Thymus (tissue), 11 donors: ENCODE data around the gene EYS. TPM values are rescaled to one million over a fixed set of nuclear protein-coding genes. Genes with fewer than 3 reads are reported as not detected.

Source experiments
- DNase-seq, 9 donors: peaks; one replicate each; pipeline ENCODE4 v3.0.0-alpha.2; 2013; ENCODE audit warnings: low spot score in 9 of 9, low read depth in 6 of 9, missing footprints in 1 of 9
- H3K27ac ChIP-seq, 2 donors: one replicate each; pipeline ENCODE4 v1.5.1; 2013; ENCODE audit warnings: control low read depth in 1 of 2, low read depth in 1 of 2, low read length in 1 of 2, mild to moderate bottlenecking in 1 of 2, moderate library complexity in 1 of 2
- H3K27me3 ChIP-seq, 2 donors: one replicate each; pipeline ENCODE4 v1.5.1; 2013; ENCODE audit warnings: low read length in 1 of 2; ENCODE audit not compliant: control insufficient read depth in 2 of 2, insufficient read depth in 1 of 2
- H3K36me3 ChIP-seq, 2 donors: one replicate each; pipeline ENCODE4 v1.5.1; 2013; ENCODE audit warnings: low read length in 1 of 2, mild to moderate bottlenecking in 1 of 2, moderate library complexity in 1 of 2; ENCODE audit not compliant: control insufficient read depth in 2 of 2, insufficient read depth in 2 of 2
- H3K4me1 ChIP-seq, 2 donors: one replicate each; pipeline ENCODE4 v1.5.1; 2013; ENCODE audit warnings: low read length in 2 of 2; ENCODE audit not compliant: control insufficient read depth in 2 of 2, insufficient read depth in 2 of 2
- H3K4me3 ChIP-seq, 2 donors: one replicate each; pipeline ENCODE4 v1.5.1; 2013; ENCODE audit warnings: low read length in 2 of 2, control low read depth in 1 of 2, mild to moderate bottlenecking in 1 of 2
- H3K9me3 ChIP-seq, 2 donors: one replicate each; pipeline ENCODE4 v1.5.1; 2013; ENCODE audit warnings: low read length in 1 of 2, mild to moderate bottlenecking in 1 of 2; ENCODE audit not compliant: control insufficient read depth in 2 of 2, insufficient read depth in 1 of 2
- WGBS: extraction: QIAGEN DNeasy Blood & Tissue Kit; methylation state at CpG from one replicate; pipeline ENCODE4 v1.1.7; 2013; 5-methylcytosine and 5-hydroxymethylcytosine counted together
- polyA plus RNA-seq: library from polyadenylated mRNA; stranded (reverse); fragments of 200-250 nt; gene quantifications from one replicate; pipeline ENCODE4 v1.2.3, GENCODE V29; 2013
- total RNA-seq: library from RNA; stranded (reverse); fragments of 120-200 nt; gene quantifications from one replicate; pipeline ENCODE4 v1.2.4, GENCODE V29; 2013
- donor health status: healthy.

Gene EYS
- total and polyA plus RNA-seq, 2 donors, result 0.05 to 0.28 TPM

- Histone ChIP-seq H3K4me1 (no peaks in the 10 kb centered on the region), H3K27me3 (no peaks in the 10 kb centered on the region), H3K9me3 (no peaks in the 10 kb centered on the region), H3K4me3 (no peak overlapping the region), H3K36me3 (no peaks in the 10 kb centered on the region), H3K27ac (no peak overlapping the region)
- 83% methylated on average over 2 of the region's 2 CpGs for WGBS
- DNase-seq, result no peak
Measured at GRCh38 chr6:65135567-65135966, 571.5 kb downstream of the EYS start.

GRCh38 chr6:65126667-65127066 lies 580.4 kb downstream of the EYS start:
- Histone ChIP-seq H3K4me3 (no peak overlapping the region), H3K9me3 (no peaks in the 10 kb centered on the region), H3K27ac (no peak overlapping the region), H3K27me3 (no peaks in the 10 kb centered on the region), H3K4me1 (no peaks in the 10 kb centered on the region), H3K36me3 (no peaks in the 10 kb centered on the region)
- 95% methylated on average over 2 of the region's 2 CpGs for WGBS
- no peak for DNase-seq

- Histone ChIP-seq H3K4me3 (no peak overlapping the region), H3K36me3 (no peaks in the 10 kb centered on the region), H3K4me1 (no peaks in the 10 kb centered on the region), H3K9me3 (no peaks in the 10 kb centered on the region), H3K27me3 (no peaks in the 10 kb centered on the region), H3K27ac (no peak overlapping the region)
- 95% methylated on average over 1 of the region's 1 CpG for WGBS
- no peak for DNase-seq
Measured at GRCh38 chr6:65123521-65123920, 583.5 kb downstream of the EYS start.

GRCh38 chr6:65117817-65118409 lies 589.1 kb downstream of the EYS start:
- no peak overlapping the region for H3K27ac ChIP-seq
- H3K4me3 ChIP-seq, result no peak overlapping the region
- H3K27me3 ChIP-seq, result no peaks in the 10 kb centered on the region
- no peaks in the 10 kb centered on the region for H3K36me3 ChIP-seq
- H3K4me1 ChIP-seq, result no peaks in the 10 kb centered on the region
- DNase-seq, result no peak
- 71% methylated on average over 3 of the region's 3 CpGs for WGBS
- H3K9me3 ChIP-seq, result no peaks in the 10 kb centered on the region

- no peak for DNase-seq
- H3K4me1 ChIP-seq, result no peaks in the 10 kb centered on the region
- no peak overlapping the region for H3K4me3 ChIP-seq
- no peak overlapping the region for H3K27ac ChIP-seq
- no peaks in the 10 kb centered on the region for H3K27me3 ChIP-seq
- H3K36me3 ChIP-seq, result no peaks in the 10 kb centered on the region
- H3K9me3 ChIP-seq, result no peaks in the 10 kb centered on the region
- WGBS, result 68% methylated on average over 1 of the region's 1 CpG
Measured at GRCh38 chr6:65116326-65116725, 590.7 kb downstream of the EYS start.

- H3K36me3 ChIP-seq, result no peaks in the 10 kb centered on the region
- H3K4me1 ChIP-seq, result no peaks in the 10 kb centered on the region
- no peaks in the 10 kb centered on the region for H3K9me3 ChIP-seq
- 82% methylated on average over 3 of the region's 3 CpGs for WGBS
- no peak for DNase-seq
- H3K4me3 ChIP-seq, result no peak overlapping the region
- H3K27me3 ChIP-seq, result no peaks in the 10 kb centered on the region
- H3K27ac ChIP-seq, result no peak overlapping the region
Measured at GRCh38 chr6:65113581-65113980, 593.4 kb downstream of the EYS start.

GRCh38 chr6:65112435-65112834 lies 594.6 kb downstream of the EYS start:
- H3K4me3 ChIP-seq, result no peak overlapping the region
- H3K36me3 ChIP-seq, result no peaks in the 10 kb centered on the region
- H3K27me3 ChIP-seq, result no peaks in the 10 kb centered on the region
- H3K4me1 ChIP-seq, result no peaks in the 10 kb centered on the region
- H3K27ac ChIP-seq, result no peak overlapping the region
- no peak for DNase-seq
- H3K9me3 ChIP-seq, result no peaks in the 10 kb centered on the region

GRCh38 chr6:65110031-65110430 lies 597.0 kb downstream of the EYS start:
- no peaks in the 10 kb centered on the region for H3K36me3 ChIP-seq
- DNase-seq, result no peak
- H3K4me1 ChIP-seq, result no peaks in the 10 kb centered on the region
- 91% methylated on average over 3 of the region's 3 CpGs for WGBS
- no peaks in the 10 kb centered on the region for H3K9me3 ChIP-seq
- H3K27ac ChIP-seq, result no peak overlapping the region
- no peaks in the 10 kb centered on the region for H3K27me3 ChIP-seq
- no peak overlapping the region for H3K4me3 ChIP-seq

GRCh38 chr6:65098349-65098748 lies 608.7 kb downstream of the EYS start:
- 77% methylated on average over 1 of the region's 1 CpG for WGBS
- Histone ChIP-seq H3K36me3 (no peaks in the 10 kb centered on the region), H3K27me3 (no peaks in the 10 kb centered on the region), H3K4me1 (no peaks in the 10 kb centered on the region), H3K4me3 (no peak overlapping the region), H3K9me3 (no peaks in the 10 kb centered on the region), H3K27ac (no peak overlapping the region)
- DNase-seq, result no peak

- no peak for DNase-seq
- H3K9me3 ChIP-seq, result peaks cover 0 to 9% of the 10 kb centered on the region in 2 donors
- H3K4me3 ChIP-seq, result no peak overlapping the region
- no peaks in the 10 kb centered on the region for H3K27me3 ChIP-seq
- no peaks in the 10 kb centered on the region for H3K4me1 ChIP-seq
- no peaks in the 10 kb centered on the region for H3K36me3 ChIP-seq
- H3K27ac ChIP-seq, result no peak overlapping the region
- WGBS, result 95% methylated on average over 8 of the region's 8 CpGs
Measured at GRCh38 chr6:65091561-65091960, 615.5 kb downstream of the EYS start.
